Stimulated activated CD8-positive, alpha-beta memory T cell treated with anti-CD3 and anti-CD28 coated beads, Interleukin-7, amount 100 ng/mL, for 4 hours (primary cell): ENCODE measurements around the gene SNRPB.
"Not testable (repeated sequence)": the region's sequence is repeated elsewhere in the genome, so short reads cannot be mapped to it uniquely, and the experiment has no call there.

ENCODE experiments used
- DNase-seq, 2 donors: peaks; one replicate each; pipeline ENCODE4 v3.0.0-alpha.2; 2020; ENCODE audit warnings: low read depth in 2 of 2

SNRPB gene

GRCh38 chr20:2470423-2471193 lies at the start of gene SNRPB:
Gene SNRPB, minus strand, starts transcription at chr20:2470789. Its CDS starts 99 bp downstream, at chr20:2470690.
- peak; percentile 95 to 96 for DNase-seq

- no peak for DNase-seq
Observed at GRCh38 chr20:2519115-2519809, 48.7 kb upstream of the SNRPB start.

- DNase-seq, result no peak
Observed at GRCh38 chr20:2518558-2518957, 48.0 kb upstream of the SNRPB start.

- DNase-seq, result no peak
Observed at GRCh38 chr20:2518096-2518495, 47.5 kb upstream of the SNRPB start.

GRCh38 chr20:2516399-2516798 lies 45.8 kb upstream of the SNRPB start:
- no peak for DNase-seq

GRCh38 chr20:2515203-2515602 lies 44.6 kb upstream of the SNRPB start:
- no peak for DNase-seq

- DNase-seq, result no peak
Observed at GRCh38 chr20:2509794-2510193, 39.2 kb upstream of the SNRPB start.

- DNase-seq, result no peak
Observed at GRCh38 chr20:2509468-2509781, 38.8 kb upstream of the SNRPB start.

GRCh38 chr20:2508631-2509467 lies 38.3 kb upstream of the SNRPB start, which contains the start of gene ZNF343:
Gene ZNF343, minus strand, starts transcription at chr20:2508915. Its CDS starts 15,020 bp downstream, at chr20:2493895.
- DNase-seq, result peak; percentile 54 to 63

GRCh38 chr20:2507875-2508630 lies 37.5 kb upstream of the SNRPB start:
- DNase-seq, result no peak

- DNase-seq, result no peak
Observed at GRCh38 chr20:2507464-2507863, 36.9 kb upstream of the SNRPB start.

- not testable (repeated sequence) for DNase-seq
Observed at GRCh38 chr20:2506426-2506825, 35.8 kb upstream of the SNRPB start.

GRCh38 chr20:2504803-2505202 lies 34.2 kb upstream of the SNRPB start:
- not testable (repeated sequence) for DNase-seq

GRCh38 chr20:2502808-2503384 lies 32.3 kb upstream of the SNRPB start:
- DNase-seq, result not testable (repeated sequence)

- no peak for DNase-seq
Observed at GRCh38 chr20:2485661-2486060, 15.1 kb upstream of the SNRPB start.

GRCh38 chr20:2485080-2485479 lies 14.5 kb upstream of the SNRPB start:
- DNase-seq, result no peak

- DNase-seq, result no peak
Observed at GRCh38 chr20:2483504-2483903, 12.9 kb upstream of the SNRPB start.

- DNase-seq, result no peak
Observed at GRCh38 chr20:2480381-2480780, 9.8 kb upstream of the SNRPB start.

GRCh38 chr20:2476742-2477615 lies 6.4 kb upstream of the SNRPB start:
- DNase-seq, result no peak
